ENCODE data around the gene XYLT2. TPM values are rescaled to one million over a fixed set of nuclear protein-coding genes. Genes with fewer than 3 reads are reported as not detected.

Gene XYLT2
- total RNA-seq, 2 donors from 2014 or later = 54.1 to 65.9 TPM

DNA sequence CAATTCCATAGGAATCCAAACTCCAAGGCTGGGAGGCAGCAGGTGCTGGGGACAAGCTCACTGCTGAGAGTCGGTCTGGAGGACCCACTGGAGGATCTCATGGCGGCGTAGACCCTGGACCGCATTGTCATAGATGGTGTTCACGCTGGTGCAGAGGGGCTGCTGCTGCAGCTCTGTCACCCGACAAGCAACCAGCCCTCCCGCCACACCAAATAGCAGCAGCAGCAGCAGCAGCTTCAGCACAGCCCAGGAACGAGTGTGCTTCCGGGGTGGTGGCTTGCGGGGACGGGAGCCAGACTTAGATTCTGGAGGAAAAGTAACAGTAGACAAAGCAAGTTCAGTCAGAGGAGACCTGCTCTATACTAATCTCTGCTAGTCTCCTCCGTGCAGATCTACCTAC is 37.0 kb downstream of the XYLT2 start:
- Mint-ChIP-seq H3K9me3 (no peaks in the 10 kb centered on the region), H3K36me3 (ENCODE audit: low read depth) (peaks cover 62% of the 10 kb centered on the region), H3K4me3 (no peak overlapping the region), H3K27me3 (ENCODE audit: insufficient read depth) (no peaks in the 10 kb centered on the region), H3K27ac (no peak overlapping the region), H3K4me1 (no peaks in the 10 kb centered on the region)
- Histone ChIP-seq H3K27ac (ENCODE audit: low read depth, low read length) (no peak overlapping the region), H3K27me3 (ENCODE audit: control insufficient read depth, insufficient read depth, low read length, poor library complexity, severe bottlenecking) (no peaks in the 10 kb centered on the region), H3K4me3 (ENCODE audit: low read length) (no peak overlapping the region), H3K9me3 (ENCODE audit: control insufficient read depth, low read length) (no peaks in the 10 kb centered on the region), H3K9ac (ENCODE audit: extremely low read depth, low read length, poor library complexity, severe bottlenecking) (no peak overlapping the region), H3K36me3 (ENCODE audit: control insufficient read depth, insufficient read depth, low read length) (peaks cover 88% of the 10 kb centered on the region), H3K4me1 (ENCODE audit: control insufficient read depth, insufficient read depth, low read length) (no peaks in the 10 kb centered on the region)
- 96 to 97% methylated on average over 6 to 12 of the region's 12 CpGs for WGBS, 2 experiments (ENCODE audit: insufficient coverage in 1 of 2, insufficient read length in 1 of 2)
- no peak for DNase-seq
- TF ChIP-seq, protein P1, sequence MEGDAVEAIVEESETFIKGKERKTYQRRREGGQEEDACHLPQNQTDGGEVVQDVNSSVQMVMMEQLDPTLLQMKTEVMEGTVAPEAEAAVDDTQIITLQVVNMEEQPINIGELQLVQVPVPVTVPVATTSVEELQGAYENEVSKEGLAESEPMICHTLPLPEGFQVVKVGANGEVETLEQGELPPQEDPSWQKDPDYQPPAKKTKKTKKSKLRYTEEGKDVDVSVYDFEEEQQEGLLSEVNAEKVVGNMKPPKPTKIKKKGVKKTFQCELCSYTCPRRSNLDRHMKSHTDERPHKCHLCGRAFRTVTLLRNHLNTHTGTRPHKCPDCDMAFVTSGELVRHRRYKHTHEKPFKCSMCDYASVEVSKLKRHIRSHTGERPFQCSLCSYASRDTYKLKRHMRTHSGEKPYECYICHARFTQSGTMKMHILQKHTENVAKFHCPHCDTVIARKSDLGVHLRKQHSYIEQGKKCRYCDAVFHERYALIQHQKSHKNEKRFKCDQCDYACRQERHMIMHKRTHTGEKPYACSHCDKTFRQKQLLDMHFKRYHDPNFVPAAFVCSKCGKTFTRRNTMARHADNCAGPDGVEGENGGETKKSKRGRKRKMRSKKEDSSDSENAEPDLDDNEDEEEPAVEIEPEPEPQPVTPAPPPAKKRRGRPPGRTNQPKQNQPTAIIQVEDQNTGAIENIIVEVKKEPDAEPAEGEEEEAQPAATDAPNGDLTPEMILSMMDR (conservative IDR thresholded peaks at IDR 0.05) = no peak

DNA sequence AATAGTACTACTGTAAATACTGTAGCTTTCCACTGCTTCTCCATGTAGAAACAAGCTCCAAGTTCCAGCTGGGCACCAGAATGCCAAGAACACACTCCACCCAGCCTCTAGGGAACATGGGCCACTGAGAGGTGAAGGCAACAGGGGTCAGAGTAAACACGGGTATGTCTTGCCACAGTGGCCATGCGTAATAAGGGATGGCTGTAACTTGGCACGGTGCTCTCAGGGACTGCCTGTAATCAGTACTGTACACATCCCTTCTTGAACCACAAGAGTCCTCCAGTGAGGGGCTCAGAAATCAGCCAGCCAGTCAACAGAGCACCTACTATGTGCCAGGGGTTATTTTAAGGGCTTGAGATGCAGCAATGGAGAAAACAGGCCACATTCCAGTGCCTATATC is 40.6 kb downstream of the XYLT2 start:
- TF ChIP-seq, protein P1 (conservative IDR thresholded peaks at IDR 0.05) = no peak
- no peaks in the 10 kb centered on the region for H3K4me1 Mint-ChIP-seq
- Histone ChIP-seq H3K36me3 (ENCODE audit: control insufficient read depth, insufficient read depth, low read length) (peaks cover 99% of the 10 kb centered on the region), H3K9me3 (ENCODE audit: control insufficient read depth, low read length) (no peaks in the 10 kb centered on the region), H3K27ac (ENCODE audit: low read depth, low read length) (no peak overlapping the region), H3K4me3 (ENCODE audit: low read length) (no peak overlapping the region), H3K4me1 (ENCODE audit: control insufficient read depth, insufficient read depth, low read length) (no peaks in the 10 kb centered on the region), H3K9ac (ENCODE audit: extremely low read depth, low read length, poor library complexity, severe bottlenecking) (no peak overlapping the region), H3K27me3 (ENCODE audit: control insufficient read depth, insufficient read depth, low read length, poor library complexity, severe bottlenecking) (no peaks in the 10 kb centered on the region)
- no peak overlapping the region for H3K27ac Mint-ChIP-seq
- no peaks in the 10 kb centered on the region for H3K9me3 Mint-ChIP-seq
- WGBS, 2 experiments (ENCODE audit: insufficient coverage in 1 of 2, insufficient read length in 1 of 2) = 95 to 100% methylated on average over 3 of the region's 3 CpGs
- DNase-seq = no peak
- H3K36me3 Mint-ChIP-seq (ENCODE audit: low read depth) = peaks cover 76% of the 10 kb centered on the region
- H3K27me3 Mint-ChIP-seq (ENCODE audit: insufficient read depth) = no peaks in the 10 kb centered on the region
- no peak overlapping the region for H3K4me3 Mint-ChIP-seq

DNA sequence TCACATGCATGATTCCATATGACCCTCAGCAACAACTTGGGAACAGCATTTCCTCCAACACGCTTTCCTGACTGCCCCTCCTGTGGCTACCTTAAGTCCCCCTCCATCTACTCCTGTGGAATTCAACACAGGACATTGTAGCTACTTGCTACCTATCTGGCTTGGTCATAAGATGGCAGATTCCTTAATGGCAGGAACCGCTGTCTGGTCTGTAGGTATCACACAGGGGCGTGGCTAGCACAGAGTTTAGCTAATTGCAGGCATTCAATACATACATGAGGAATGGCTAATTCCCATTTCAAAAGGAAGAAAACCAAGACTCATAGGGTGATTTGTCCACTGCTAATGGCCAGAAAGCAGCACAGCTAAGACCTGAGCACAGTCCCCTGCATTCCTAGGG is 42.8 kb downstream of the XYLT2 start:
- no peak overlapping the region for H3K4me3 ChIP-seq (ENCODE audit: low read length)
- H3K9ac ChIP-seq (ENCODE audit: extremely low read depth, low read length, poor library complexity, severe bottlenecking) = no peak overlapping the region
- H3K4me1 ChIP-seq (ENCODE audit: control insufficient read depth, insufficient read depth, low read length) = no peaks in the 10 kb centered on the region
- peaks cover 99% of the 10 kb centered on the region for H3K36me3 ChIP-seq (ENCODE audit: control insufficient read depth, insufficient read depth, low read length)
- no peaks in the 10 kb centered on the region for H3K9me3 ChIP-seq (ENCODE audit: control insufficient read depth, low read length)
- no peak overlapping the region for H3K27ac Mint-ChIP-seq
- H3K27ac ChIP-seq (ENCODE audit: low read depth, low read length) = no peak overlapping the region
- H3K36me3 Mint-ChIP-seq (ENCODE audit: low read depth) = peaks cover 82% of the 10 kb centered on the region
- no peaks in the 10 kb centered on the region for H3K9me3 Mint-ChIP-seq
- DNase-seq = no peak
- H3K27me3 ChIP-seq (ENCODE audit: control insufficient read depth, insufficient read depth, low read length, poor library complexity, severe bottlenecking) = no peaks in the 10 kb centered on the region
- H3K4me1 Mint-ChIP-seq = no peaks in the 10 kb centered on the region
- TF ChIP-seq, protein P1 (conservative IDR thresholded peaks at IDR 0.05) = no peak
- 95 to 100% methylated on average over 3 of the region's 3 CpGs for WGBS, 2 experiments (ENCODE audit: insufficient coverage in 1 of 2, insufficient read length in 1 of 2)
- no peaks in the 10 kb centered on the region for H3K27me3 Mint-ChIP-seq (ENCODE audit: insufficient read depth)
- no peak overlapping the region for H3K4me3 Mint-ChIP-seq

Data from endodermal cell (in vitro differentiated cells).